HG03045 (cell line): Measurements from ENCODE around the gene KRTAP12-3.
"Not testable (repeated sequence)": the region's sequence is repeated elsewhere in the genome, so short reads cannot be mapped to it uniquely, and the experiment has no call there.

Experiments
- ATAC-seq: cut with Tn5 transposase; IDR thresholded peaks from one replicate; pipeline ENCODE4 v1.9.1; 2021; ENCODE audit warnings: mild to moderate bottlenecking, moderate library complexity; ENCODE audit not compliant: unreplicated experiment

The KRTAP12-3 gene, protein sequence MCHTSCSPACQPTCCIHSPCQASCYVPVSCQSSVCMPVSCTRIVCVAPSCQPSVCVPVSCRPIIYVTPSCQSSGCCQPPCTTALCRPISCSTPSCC

GRCh38 chr21:44657635-44658540 lies at the start of gene KRTAP12-3:
TSS of gene KRTAP12-3 (plus strand) at chr21:44657932. CDS start at chr21:44657980, 48 bp downstream.
- ATAC-seq, result no peak

DNA sequence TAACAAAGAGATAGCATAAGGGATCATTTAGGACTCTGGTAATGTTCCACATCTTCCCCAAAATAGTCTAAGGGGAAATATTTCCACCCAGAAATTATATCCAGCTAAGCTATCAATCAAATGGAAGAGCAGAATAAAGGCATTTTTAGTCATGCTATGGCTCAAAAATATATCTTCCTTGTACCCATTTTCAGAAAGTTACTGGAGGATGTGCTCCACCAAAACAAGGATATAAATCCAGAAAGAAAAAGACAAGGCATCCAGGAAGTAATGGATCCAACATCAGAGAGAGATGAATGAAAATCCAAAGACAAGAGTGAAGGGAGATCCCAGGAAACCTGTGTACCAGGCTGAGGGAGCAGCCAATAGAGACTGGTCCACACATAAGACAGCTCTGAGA lies 48.5 kb upstream of the KRTAP12-3 start:
- no peak for ATAC-seq

DNA sequence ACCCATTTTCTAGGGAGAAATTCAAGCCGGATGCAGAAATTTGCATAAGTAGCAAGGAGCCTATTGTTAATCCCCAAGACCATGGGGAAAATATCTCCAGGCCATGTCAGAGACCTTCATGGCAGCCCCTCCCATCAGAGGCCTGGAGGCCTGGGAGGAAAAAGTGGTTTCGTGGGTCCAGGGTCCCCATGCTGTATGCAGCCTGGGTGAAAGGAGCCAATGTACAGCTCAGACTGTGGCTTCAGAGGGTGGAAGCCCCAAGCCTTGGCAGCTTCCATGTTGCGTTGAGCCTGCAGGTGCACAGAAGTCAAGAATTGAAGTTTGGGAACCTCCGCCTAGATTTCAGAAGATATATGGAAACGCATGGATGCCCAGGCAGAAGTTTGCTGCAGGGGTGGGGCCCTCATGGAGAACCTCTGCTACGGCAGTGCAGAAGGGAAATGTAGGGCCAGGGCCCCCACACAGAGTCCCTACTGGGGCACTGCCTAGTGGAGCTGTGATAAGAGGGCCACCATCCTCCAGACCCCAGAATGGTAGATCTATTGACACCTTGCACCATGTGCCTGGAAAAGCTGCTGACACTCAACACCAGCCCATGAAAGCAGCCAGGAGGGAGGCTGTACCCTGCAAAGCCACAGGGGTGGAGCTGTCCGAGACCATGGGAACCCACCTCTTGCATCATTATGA lies 47.4 kb upstream of the KRTAP12-3 start:
- not testable (repeated sequence) for ATAC-seq

GRCh38 chr21:44611551-44611950 lies 46.2 kb upstream of the KRTAP12-3 start:
- ATAC-seq, result no peak

- no peak for ATAC-seq
Observed at GRCh38 chr21:44612029-44612486, 45.7 kb upstream of the KRTAP12-3 start, which contains the start of gene KRTAP10-8. TSS of gene KRTAP10-8 (plus strand) at chr21:44612079. CDS start at chr21:44612101, 22 bp downstream.

DNA sequence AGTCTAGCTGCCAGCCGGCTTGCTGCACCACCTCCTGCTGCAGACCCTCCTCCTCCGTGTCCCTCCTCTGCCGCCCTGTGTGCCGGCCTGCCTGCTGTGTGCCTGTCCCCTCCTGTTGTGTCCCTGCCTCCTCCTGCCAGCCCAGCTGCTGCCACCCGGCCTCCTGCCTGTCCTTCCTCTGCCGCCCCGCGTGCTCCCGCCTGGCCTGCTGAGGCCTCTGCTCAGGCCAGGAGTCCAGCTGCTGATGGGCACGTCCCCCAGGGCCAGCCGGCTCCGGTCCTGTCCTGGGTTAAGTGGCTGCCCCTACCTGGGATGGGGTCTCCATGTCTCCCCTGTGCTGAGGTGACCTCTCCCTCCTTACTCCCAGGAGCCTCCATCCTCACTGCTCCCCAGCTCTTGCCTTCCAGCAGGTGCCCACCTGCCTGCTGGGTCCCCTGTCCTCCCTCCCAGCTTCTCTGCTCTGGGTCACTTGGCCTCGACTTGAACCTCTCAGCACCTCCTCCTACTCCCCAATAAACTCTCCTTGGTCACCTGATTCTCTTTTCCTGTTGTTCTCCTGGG lies 45.0 kb upstream of the KRTAP12-3 start:
- ATAC-seq, result no peak

- no peak for ATAC-seq
Observed at GRCh38 chr21:44613386-44614155, 44.2 kb upstream of the KRTAP12-3 start.

DNA sequence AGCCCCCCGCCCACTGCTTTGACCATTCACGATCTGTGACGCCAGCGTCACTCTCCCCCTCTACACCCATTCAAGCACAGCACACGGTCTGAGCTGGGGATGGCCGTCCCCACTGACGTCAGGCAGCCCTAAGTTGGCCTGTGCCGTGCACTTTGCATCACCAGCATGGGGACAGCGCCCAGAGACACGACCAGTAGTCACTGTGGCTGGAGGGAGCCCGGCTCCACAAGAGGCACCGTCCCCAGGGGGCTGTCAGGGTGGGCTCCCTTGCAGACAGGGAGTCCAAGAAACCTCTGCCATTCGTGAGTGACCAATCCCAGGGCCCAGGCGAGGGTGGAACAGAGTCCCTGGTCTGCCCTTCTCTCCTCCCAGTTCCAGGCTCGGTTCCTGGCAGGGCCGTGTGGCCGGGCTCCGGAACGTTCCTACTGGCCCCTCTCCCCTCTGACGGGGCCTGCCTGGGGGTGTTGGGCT lies 43.5 kb upstream of the KRTAP12-3 start:
- no peak for ATAC-seq

DNA sequence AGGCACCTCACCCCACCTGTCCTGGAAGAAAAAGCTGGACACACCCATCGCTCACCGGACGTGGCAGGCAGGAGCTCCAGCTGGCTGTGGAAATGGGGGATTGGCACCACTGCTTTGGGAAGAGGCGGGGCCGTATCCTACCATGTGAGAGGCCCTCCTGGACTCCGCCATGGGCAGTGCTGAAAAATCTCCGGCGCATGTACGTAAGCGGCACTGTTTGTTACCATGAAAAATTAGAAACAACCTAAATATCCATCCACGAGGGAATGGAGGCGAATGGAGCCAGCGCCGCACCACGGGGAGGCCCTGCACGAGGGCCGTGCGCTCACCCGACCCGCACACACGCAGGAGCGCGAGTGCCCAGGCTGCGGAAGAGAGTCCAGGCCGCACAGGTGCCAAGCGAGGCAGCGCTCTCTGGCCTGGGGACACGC lies 42.8 kb upstream of the KRTAP12-3 start:
- ATAC-seq, result no peak

DNA sequence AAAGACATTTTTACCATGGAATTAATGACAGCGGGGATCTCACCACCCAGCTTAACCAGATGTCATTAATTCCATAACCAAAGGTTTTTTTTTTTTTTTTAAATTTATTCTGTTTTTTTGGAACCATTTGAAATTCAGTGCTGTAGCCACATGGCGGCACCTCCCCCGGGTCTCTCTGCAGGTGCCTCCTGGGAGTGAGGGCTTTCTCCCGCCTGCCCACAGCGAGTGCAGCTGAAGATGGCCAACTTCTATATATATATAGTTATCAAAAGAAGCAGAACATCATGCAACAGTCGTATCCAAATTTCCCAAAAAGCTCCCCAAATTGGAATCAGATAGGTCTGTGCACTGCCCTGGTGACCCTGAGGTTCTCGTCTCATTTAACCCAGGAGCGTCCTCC lies 42.3 kb upstream of the KRTAP12-3 start:
- ATAC-seq, result no peak

DNA sequence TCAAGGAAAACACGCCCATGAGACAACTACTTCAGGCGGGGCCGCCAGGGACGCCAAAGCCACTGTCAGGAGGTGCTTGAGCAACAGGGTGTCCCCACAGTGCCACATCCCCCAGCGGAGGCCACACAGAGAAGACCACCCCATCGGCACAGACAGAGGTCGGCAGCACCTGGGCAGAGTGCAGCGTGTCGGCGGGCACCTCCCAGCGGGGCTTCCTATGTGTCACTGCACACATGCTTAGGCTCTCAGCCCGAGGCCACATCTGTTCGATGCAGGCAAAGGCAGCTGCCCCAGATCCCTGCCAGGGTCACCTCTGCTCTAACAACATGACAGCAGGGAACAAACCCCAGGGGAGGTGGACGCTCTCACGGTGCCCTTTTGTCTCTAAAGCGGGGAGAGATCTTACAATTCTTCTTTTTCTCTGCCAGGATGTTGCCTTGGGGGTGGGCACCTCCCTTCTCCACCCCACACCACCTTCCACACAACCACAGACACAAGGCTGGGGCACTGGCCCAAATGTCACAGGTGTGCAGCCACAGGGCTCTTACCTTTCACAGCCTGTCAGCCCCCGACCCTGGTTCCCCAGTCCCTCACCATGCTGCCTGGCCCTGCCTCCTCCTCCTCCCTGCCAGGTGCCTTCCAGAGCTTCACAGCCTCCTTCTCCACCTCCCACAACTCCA lies 41.7 kb upstream of the KRTAP12-3 start:
- no peak for ATAC-seq

DNA sequence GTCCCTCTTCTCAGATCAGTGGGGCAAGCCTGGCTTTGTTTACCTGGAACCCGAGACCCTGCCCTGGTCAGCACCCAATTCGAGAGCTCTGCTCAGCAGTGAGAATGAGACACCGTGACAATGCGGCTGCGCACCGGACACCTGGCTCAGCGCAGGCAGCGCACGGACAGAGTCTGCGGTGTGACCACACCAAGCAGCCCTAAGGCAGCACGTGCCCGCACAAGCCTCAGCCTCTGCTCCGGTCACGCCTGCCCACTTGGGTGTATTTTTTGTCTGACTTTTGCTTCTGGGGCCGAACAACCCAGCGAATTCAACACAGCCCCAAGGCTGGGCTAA lies 41.2 kb upstream of the KRTAP12-3 start:
- ATAC-seq, result no peak

- ATAC-seq, result no peak
Observed at GRCh38 chr21:44617071-44617501, 40.6 kb upstream of the KRTAP12-3 start.

DNA sequence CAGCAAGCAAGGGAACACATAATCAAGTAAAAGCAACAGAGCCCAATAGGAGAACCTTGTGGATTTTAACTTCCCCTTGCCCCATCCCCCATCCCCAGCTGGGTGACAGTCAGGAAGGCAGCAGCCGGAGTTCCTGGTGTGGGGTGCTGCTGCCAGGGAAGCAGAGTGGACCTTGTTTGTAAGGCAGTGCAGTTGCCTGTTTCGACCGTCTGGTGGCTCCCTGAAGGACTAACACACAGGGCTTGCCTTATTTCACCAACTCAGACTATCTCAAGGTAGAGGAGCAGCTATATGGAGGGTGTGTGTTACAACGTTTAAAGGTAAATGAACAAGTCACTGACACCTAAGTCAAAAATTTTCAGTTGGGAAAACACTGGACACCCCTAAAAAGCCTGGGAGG lies 39.2 kb upstream of the KRTAP12-3 start:
- no peak for ATAC-seq

DNA sequence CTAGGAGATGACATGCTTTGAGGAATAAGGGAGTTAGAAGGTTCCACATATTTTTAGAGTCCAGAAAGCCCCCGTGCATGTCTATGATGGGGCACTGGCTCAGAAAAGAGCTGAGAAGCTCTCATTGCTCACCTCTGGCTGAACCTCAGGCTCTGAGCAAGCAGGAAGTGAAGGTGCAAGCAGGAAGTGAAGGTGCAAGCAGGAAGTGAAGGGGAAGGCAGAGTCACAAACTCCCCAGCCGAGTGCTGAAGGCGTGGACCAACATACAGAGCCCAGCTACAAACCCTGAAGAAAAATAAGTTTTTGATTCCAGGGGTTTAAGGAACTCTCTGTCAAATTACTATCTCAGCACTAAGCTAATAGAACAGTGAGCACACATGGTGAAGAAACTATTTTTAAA lies 38.8 kb upstream of the KRTAP12-3 start:
- no peak for ATAC-seq

DNA sequence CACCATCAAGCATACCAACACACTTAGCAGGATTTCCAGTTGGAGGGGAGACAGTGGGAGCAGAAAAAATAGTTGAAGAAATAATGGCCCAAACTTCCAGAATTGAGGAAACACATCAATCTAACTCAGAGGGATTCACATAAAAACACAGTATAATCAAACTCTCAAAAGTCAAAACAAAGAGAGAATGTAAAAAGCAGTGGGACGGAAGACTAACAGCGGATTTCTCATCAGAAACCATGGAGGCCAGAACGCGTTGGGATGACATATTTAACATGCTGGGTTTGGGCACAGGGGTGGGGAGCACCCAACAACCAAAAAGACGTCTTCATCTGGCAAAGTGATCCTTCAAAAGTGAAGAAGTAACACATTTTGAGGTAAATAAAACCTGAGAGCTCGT lies 37.8 kb upstream of the KRTAP12-3 start:
- ATAC-seq, result no peak

GRCh38 chr21:44623575-44623974 lies 34.2 kb upstream of the KRTAP12-3 start:
- no peak for ATAC-seq

GRCh38 chr21:44625756-44626155 lies 32.0 kb upstream of the KRTAP12-3 start:
- no peak for ATAC-seq

DNA sequence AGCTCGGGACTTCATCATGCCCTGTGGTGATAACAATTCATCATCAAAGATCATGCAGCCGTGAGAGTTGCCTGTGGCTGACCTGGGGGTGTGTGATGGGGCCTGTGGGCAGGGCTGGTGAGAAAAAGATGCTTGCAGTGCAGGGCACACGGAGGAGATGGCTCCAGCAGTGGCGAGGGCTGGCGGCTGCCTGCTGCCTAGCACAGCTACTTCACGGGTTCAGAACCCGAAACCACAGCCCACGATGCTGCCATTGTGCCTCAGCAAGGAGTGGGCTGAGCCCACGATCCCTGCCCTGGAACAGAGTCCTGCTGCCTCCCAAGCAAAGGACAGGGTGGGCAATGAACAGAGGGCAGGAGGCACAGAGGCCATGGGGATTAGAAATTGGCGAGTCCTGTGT lies 31.5 kb upstream of the KRTAP12-3 start:
- ATAC-seq, result no peak

DNA sequence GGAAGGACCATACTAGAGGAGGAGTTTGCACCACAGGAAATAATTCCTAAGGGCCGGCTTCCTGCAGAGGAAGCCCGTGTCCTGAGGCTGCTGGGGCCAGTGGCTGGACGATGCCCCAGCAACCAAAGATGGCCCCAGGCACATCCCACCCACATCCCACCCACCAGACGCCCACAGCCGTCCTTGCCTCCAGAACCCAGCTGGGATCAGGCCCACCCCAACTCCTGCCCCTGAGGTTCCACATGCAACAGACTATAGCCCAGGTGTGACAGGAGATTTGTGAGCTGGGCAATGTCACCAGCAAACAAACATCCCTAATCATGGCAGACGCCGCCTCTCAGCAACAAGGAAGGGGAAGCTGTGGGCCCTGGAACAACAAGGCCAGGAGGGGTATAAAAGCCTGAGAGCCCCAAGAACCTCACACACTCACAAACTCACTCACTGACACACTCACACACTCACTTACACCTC lies 31.0 kb upstream of the KRTAP12-3 start, which contains the start of gene KRTAP10-9:
Gene KRTAP10-9, plus strand, starts transcription at position 421 of the 471 bp plus-strand sequence. CDS start 79 bp downstream, outside the sequence.
- no peak for ATAC-seq
